GM21515 (cell line): ENCODE data around the gene PRDM16.

ENCODE experiments used
- ATAC-seq: cut with Tn5 transposase; IDR thresholded peaks from one replicate; pipeline ENCODE4 v1.9.1; 2021; ENCODE audit not compliant: unreplicated experiment

PRDM16 gene

DNA sequence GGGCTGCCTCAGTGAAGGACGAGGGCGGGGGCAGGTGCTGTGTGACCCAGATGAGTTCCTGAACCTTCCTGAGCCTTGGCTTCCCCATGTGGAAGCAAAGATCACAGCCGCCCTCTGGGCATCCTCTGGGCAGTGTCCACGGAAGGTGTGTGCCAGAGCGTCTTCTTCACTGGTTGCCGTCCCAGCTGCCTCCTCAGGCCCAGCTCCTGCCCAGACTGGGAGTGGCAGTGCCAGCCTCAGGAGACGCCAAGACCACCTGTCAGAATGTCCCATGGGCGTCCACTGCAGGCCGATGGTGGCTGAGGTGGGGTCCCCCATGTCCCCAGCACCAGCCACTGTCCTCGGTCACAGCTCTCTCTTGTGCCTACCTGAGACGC lies 395.6 kb downstream of the PRDM16 start:
- no peak for ATAC-seq

DNA sequence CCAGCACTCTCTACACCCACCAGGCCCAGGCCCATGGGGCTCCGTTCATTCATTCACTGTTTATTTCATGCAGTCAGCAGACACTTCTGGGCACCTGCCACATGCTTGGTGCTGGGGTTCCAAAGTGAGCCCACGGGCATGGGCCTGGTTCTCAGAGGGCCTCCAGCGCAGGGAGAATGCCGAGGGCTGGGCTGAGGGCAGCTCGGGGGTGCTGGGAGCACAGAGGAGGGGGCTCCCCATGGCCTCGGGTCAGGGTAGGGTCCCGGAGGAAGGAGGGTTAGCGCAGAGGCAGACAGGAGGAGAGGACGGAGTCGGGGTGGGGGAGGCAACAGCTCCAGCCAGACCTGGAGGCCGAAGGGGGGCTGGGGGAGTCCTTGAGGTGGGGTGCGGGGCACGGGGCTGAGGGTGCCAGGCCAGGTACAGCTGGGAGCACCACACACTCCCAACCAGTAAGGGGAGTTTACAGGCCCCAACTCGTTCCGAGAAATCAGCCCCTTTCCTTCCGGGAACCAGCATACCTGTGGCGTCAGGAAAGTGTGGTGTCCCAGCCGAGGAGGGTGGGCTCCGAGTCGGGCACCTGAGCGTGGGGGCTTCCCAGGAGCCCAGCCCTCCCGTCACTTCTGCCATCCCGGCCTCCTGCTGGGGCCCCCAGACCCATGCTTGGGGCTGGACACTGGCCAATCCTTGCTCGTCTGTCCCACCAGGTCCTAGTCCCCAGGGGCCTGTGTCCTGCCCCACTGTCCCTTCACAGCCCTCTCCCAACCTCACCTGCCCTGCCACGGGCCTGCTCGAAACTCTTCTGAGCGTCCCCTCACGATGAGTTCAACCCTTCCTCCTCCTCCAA lies 396.3 kb downstream of the PRDM16 start:
- ATAC-seq: no peak

DNA sequence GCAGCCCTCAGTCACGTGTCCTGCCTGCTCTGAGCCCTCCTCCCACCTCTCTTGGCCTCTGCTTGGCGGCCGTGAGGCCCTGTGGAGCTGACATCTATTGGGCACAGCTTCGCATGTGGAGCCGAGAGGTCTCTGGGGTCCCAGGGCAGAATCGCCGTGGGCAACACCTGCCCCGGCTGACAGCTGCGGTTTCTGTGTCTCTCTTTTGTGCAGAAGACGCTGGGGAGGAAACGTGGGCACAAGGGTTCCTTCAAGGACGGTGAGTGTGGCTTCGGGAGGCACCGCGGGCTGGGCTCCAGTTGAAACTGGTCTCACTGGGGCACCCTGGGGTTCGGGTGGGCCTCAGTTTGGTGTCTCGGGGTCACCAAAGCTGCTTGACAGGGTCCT lies 396.9 kb downstream of the PRDM16 start:
- ATAC-seq: no peak

DNA sequence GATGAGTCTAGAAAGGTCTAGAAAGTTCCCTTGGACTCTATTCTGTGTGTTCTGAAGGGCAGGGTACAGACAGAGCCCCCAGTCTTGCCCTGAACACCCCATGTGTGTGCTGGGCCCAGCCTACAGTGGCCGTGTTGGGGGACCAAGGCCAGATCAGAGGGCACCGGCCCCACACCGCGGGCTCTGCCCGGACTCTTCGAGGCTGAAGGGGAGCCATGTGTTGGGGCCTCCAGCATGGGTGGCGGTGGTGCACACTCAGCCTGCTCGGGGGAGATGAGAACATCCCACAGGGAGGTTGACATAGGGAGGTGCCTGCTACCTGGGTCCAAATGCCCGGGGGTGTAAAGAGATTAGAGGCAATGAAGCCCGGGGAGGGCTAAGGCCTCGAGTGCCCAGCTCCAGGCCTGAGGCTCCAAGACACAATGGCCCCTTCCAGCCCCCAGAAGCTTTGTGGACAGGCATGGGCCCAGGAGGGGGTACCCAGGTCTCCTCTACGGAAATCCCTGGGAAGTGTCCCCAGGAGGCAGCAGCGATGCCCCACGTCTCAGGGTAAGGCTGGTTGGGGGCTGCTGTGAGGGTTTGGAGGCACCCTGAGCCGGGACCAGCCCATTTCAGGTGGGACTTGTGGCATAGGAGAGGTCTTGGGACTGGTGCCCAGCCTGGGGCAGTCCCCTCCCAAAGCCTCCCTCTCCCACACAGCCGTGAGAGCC lies 397.5 kb downstream of the PRDM16 start:
- no peak for ATAC-seq

DNA sequence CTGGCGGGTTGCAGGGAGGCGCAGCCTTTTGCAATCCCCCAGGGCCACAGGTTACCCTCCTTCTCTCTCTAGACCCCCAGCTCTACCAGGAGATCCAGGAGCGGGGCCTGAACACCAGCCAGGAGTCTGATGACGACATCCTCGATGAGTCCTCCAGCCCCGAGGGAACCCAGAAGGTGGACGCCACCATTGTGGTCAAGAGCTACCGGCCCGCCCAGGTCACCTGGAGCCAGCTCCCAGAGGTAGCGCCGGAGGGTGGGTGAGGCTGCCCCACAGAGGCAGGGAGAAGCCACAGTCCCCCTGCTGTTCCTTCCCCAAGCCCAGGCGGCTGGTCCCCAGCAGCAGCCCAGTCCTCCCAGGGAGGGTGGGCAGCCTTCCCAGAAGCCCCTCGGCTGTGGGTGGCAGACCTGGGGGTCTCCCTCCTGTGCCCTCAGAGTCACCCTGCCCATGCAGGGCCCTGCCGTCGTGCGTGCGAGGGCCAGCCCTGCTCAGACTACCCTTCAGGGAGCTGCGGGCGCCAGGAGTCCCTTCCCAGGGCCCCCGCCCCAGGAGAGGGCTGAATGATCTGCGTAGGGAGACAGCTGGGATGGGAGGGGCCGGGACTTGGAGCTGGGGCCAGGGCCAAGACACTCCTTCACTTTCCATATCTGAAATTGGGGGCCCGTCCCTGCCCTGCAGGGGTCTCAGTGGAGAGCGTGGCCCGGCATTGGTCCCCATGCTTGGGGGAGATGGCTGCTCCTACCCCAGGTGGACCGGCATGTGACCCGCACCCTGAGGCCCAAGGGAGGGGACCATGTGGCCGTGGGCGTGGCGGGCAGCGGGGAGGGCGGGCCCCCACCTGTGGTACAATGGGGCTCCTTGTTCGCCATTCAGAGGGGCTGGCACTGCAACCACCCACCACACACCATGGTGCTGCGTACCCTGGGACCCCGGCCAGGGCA lies 398.4 kb downstream of the PRDM16 start:
- ATAC-seq: no peak

DNA sequence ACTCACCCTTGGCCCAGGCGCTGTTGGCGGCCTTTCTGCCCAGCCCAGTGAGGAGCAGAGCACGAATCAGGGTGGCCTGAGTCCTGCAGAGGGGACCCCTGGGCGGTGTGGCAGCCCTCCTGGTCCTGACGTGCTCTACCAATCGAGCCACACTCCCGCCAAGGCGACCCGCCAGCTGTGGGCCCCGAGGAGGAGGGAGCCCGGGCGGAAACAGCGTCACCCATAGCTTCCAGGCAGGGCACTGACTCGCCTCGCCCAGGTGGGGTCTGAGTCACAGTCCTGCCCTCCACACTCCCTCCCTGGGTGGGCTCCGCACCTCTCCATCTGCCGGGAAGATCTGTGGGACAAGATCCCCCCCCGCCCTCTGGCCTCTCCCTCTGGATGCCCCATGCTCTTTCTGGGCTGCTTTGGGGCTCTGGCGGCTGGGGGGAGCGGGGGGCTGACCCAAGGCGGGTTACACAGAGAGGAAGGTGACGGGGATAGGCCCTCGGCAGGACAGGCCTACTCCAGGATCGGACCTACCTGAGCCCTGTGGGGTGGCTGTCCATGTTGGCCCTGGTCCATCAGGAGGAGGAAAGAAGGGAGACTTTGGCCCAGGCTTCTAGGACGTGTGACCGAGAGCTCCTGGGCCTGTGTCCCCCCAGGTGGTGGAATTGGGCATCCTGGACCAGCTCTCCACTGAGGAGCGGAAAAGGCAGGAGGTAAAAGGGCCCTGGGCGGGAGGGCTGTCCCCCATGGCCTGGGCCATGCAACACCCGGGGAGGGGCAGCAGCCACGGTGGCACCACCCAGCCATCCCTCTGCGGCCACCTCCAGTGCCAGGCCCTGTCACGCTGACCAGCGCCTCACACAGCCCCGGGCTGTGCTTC lies 399.5 kb downstream of the PRDM16 start:
- ATAC-seq: no peak

DNA sequence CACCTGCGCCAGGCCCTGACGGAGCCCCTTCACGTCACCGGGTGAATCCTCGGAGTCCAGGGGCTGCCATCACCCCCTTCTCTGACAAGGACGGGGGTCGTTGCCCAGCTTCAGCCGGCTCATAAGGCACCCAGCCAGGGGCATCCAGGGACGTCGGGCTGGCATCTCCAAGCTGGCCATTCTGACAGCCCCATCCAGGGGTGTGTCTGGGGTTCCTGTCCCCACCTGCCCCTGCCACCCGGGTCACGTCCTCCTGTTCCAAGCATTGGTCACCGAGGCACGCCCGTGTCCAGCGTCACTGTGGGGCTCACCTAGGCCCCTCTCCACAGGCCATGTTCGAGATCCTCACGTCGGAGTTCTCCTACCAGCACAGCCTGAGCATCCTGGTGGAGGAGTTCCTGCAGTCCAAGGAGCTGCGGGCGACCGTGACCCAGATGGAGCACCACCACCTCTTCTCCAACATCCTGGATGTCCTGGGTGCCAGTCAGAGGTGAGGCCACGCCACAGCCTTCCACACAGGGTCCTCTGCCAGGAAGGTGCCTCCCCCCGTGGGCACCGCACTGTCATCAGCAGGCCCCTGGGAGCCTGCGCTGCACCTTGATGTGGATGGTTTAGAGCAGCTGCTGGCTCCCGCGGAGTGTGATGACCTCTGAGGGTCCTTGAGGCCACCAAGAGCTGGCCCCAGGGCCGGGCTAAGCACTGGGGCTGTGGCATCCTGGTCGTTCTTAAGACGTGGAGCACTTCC lies 400.3 kb downstream of the PRDM16 start:
- no peak for ATAC-seq

DNA sequence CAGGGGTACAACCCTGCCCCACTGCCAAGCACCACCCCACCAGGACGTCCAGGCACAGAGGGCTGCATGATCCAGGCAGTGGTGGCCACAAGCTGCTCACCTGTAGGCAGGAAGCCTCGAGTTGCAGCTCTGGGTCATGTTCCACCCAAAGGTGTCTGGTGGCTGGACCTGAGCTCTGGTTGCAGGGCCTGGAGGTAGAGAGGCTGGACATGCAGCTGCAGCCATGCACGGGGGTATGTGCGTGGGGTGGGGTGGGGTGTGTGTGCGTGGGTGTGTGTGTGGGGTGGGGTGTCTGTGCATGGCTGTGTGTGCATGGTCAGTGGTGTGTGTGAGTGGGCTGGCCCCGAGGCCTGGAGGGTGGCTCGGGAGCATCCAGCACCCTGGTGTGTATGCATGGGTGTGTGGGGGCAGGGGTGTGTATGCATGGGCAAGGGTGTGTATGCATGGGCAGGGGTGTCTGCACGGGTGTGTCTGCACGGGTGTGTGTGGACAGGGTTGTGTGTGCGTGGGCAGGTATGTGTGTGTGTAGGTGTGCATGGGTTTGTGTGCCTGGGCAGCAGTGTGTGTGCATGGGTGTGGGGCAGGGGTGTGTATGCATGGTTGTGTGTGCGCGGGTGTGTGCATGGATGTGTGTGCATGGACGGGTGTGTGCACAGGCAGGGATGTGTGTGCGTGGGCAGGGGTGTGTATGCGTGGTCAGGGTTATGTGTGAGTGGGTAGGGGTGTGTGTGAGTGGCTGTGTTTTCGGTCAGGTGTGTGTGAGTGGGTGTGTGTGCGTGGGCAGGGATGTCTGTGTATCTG lies 401.0 kb downstream of the PRDM16 start:
- no peak for ATAC-seq

DNA sequence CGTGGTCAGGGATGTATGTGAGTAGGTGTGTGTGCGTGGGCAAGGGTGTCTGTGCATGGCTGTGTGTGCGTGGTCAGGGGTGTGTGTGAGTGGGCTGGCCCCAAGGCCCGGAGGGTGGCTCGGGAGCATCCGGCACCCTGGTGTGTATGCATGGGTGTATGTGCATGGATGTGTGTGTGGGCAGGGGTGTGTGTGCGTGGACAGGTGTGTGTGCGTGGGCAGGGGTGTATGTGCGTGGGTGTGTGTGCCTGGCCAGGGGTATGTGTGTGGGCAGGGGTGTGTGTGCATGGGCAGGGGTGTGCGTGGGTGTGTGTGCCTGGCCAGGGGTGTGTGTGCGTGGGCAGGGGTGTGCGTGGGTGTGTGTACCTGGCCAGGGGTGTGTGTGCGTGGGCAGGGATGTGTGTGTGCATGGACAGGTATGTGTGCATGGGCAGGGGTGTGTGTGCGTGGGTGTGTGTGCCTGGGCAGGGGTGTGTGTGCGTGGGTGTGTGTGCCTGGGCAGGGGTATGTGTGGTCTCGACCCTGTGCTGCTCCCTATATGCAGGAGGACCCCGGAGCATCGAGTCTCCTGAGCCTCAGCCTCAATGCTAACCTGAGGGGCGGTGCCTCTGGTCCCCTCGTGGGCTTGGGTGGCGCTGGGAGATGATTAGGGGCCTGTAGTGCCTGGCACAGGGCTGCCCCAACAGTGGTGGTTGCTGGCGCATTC lies 401.8 kb downstream of the PRDM16 start:
- ATAC-seq: no peak

DNA sequence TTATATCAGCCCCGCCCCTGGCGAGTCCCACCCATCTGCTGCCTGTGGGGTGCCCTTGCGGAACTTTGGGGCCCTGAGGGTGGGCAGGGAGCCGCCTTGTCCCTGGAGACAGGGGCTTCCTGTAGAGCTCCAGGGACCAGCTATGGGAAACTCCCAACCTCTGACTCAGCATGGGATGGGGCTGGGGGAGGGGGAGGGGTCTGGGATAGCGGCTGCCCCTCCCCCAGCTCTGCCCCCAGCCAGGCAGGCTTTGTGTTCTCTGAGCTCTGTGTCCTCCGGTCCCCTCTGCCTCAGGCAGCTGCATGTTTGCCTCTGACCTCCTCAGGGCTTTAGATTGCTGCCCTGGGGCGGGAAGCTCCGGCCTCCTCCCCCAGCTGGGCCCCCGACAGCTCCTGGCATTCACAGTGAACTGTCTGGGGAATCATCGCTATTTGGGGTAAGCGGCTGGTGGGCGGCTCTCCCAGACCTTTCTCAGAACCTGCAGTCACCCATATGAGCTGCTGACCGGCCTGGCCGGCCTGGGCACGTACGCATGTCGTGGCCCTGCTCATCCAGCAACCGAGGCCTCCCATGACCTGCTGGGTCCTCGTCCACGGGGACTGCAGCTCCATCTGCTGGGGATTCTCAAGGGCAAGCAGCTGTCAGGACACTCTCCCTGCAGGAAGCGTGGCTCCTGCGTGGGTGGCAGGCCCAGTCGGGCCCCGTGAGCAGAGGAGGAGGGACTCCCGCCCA lies 402.5 kb downstream of the PRDM16 start:
- ATAC-seq: no peak

DNA sequence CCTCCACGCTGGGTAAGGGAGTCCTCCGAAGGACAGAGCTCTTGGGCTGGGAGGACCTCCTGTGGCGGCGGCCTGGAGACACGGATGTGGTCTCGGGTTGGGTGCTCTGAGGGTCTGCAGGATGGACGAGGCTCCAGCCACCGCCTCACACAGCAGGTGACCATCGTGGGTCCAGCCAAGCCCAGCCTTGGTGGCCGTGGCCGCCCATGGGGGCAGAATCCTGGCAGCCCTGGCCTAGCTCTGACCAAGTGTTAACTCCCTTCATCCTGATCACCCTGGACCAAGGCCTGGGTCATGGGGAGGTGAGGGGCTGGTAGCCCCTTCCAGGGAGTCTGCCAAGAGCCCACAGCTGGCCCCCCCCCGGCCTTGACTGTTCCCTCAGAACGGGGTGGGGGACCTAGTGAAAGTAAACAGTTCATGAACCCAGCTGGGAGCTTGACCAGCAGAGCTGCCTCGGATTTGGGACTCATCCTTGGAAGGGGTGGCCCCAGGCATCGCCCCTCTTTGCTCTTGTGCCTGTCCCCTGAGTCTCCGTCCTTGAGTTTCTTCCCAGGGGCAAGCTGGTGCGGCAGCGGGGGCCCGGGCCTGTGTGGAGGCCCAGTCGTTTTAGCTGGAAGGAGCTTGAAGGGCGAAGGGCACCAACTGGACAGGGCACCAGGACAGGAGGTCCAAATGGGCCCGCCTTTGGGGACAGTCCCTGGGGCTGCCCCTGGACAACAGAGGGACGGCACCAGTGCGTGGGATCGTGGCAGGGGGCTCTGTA lies 403.3 kb downstream of the PRDM16 start:
- no peak for ATAC-seq

DNA sequence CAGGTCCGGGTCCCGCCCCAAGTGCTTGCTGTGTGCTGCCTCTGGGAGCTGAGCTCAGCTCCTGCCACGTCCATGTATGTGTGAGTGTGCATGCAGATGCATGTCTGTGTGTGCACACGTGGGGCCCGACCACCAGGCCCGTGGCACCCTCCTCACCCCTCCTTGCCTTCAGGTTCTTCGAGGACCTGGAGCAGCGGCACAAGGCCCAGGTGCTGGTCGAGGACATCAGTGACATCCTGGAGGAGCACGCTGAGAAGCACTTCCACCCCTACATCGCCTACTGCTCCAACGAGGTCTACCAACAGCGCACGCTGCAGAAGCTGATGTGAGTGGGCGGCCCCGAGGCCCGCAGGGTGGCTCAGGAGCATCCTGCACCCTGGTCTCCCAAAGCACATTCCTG lies 403.9 kb downstream of the PRDM16 start:
- ATAC-seq: no peak

DNA sequence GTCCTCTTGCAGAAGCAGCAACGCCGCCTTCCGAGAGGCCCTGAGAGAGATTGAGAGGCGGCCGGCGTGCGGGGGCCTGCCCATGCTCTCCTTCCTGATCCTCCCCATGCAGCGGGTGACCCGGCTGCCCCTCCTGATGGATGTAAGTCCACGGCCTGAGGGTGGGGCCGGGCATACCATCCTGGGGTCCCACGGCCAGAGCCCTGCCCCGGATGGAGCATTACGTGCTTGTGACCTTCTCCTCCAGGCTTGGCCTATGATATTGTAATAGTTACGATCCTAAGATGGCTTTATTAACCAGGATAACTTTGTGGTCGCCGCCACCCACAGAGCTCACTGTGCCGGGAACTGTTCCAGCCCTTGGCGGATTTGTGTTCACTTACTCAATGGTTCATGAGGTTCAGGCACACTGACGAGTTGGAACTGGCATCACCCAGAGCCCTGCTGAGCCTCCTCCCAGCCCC lies 404.4 kb downstream of the PRDM16 start:
- ATAC-seq: no peak

DNA sequence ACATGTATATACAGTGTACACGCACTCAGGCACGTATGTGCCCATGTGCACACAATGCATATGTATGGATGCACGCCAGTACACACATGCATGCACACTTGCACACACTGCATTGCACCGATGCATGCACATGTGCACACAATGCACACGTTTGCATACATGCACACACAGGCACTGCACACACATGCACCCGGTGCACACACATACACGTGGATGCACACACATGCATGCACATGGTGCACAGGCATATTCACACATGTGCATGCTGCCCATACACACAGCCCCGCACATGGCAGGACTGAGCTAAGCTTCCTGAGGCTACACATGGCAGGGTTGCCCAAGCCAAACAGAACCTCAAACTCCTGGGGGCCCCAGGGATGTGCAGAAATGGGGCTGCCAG lies 405.0 kb downstream of the PRDM16 start:
- no peak for ATAC-seq

DNA sequence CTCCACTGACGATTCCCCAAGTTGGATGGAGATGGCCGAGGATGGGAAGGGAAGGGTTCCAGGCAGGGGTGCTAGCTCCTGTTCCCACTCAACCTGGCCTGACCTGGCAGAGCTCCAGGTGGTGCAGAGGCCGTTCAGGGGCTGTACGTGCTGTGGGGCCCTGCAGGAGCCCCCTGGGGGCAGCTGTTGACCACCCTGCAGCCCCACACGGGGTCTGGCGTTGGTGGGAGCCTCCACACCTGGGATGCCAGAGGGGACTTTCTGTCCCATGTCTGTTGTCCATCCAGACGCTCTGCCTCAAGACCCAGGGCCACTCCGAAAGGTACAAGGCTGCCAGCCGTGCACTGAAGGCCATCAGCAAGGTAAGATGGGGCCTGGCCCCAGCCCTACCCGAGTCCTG lies 405.4 kb downstream of the PRDM16 start:
- ATAC-seq: no peak

DNA sequence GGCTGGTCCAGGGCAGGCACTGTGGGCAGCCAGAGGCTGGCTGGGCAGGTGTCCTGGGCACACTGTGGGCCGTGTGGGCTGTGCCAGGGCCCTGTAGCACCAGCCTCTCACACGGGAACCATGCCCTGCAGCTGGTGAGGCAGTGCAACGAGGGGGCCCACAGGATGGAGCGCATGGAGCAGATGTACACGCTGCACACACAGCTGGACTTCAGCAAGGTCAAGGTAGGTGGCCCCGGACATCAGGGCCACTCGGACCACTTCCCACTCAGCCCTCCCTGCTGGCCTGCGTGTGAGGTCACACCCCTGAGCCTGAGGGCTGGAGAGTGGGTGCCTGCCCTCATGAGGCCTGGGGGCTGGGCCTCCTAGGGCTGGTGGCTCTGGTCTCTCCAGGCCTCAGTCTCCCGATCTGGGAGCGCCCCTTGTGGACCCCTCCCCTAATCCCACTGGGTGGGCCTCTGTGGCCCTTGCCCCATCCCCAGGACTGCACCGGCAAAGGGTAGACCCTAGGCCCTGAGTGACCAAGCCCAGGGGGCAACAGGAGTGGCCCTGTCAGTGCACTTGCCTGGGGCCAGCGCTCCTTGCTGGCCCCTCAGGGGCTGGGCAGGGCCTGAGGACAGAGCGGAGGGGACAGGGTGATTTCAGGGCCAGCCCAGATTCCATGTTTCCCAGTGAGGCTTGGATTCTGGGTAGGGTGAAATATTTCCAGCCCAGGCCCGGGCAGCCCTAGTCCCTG lies 407.0 kb downstream of the PRDM16 start:
- ATAC-seq: no peak
